H9 (cell line): ENCODE data around the gene CD3G. TPM values are rescaled to one million over a fixed set of nuclear protein-coding genes. Genes with fewer than 3 reads are reported as not detected.

Experiments used
- DNase-seq: peaks from one replicate; pipeline ENCODE4 v3.0.0-alpha.2; 2017
- H2AFZ ChIP-seq: one replicate; pipeline ENCODE4 v1.6.1; 2013; ENCODE audit warnings: mild to moderate bottlenecking, low read length, control low read depth, moderate library complexity
- H2AK5ac ChIP-seq: 2 replicates; pipeline ENCODE4 v1.6.1; 2013; ENCODE audit warnings: low read length, control low read depth, mixed read lengths; ENCODE audit not compliant: insufficient read length
- H2BK120ac ChIP-seq: one replicate; pipeline ENCODE4 v1.6.1; 2013; ENCODE audit warnings: low read depth, mild to moderate bottlenecking, low read length, control low read depth, inconsistent platforms; ENCODE audit not compliant: poor library complexity, severe bottlenecking
- H2BK12ac ChIP-seq: 2 replicates; pipeline ENCODE4 v1.6.1; 2013; ENCODE audit warnings: low read length, control low read depth, mixed read lengths, low read depth; ENCODE audit not compliant: insufficient read length
- H2BK15ac ChIP-seq: 2 replicates; pipeline ENCODE4 v1.6.1; 2013; ENCODE audit warnings: low read depth, low read length, control low read depth
- H2BK20ac ChIP-seq: one replicate; pipeline ENCODE4 v1.6.1; 2013; ENCODE audit warnings: low read depth, mild to moderate bottlenecking, low read length, control low read depth, inconsistent platforms; ENCODE audit not compliant: poor library complexity, severe bottlenecking
- H2BK5ac ChIP-seq: 2 replicates; pipeline ENCODE4 v1.6.1; 2013; ENCODE audit warnings: low read length, control low read depth, mixed read lengths; ENCODE audit not compliant: insufficient read length
- H3K14ac ChIP-seq: 2 replicates; pipeline ENCODE4 v1.6.1; 2013; ENCODE audit warnings: low read length, control low read depth; ENCODE audit not compliant: insufficient read depth
- H3K18ac ChIP-seq: 2 replicates; pipeline ENCODE4 v1.6.1; 2013; ENCODE audit warnings: low read depth, mild to moderate bottlenecking, mixed read lengths, low read length, control low read depth; ENCODE audit not compliant: insufficient read length
- H3K23ac ChIP-seq: 2 replicates; pipeline ENCODE4 v1.6.1; 2013; ENCODE audit warnings: low read length, control low read depth, mixed read lengths, low read depth; ENCODE audit not compliant: insufficient read length
- H3K23me2 ChIP-seq: 2 replicates; pipeline ENCODE4 v1.6.1; 2013; ENCODE audit warnings: low read depth, mild to moderate bottlenecking, mixed read lengths, low read length, control low read depth; ENCODE audit not compliant: insufficient read length, poor library complexity, severe bottlenecking
- H3K27ac ChIP-seq: 2 replicates; pipeline ENCODE4 v1.5.1; 2013; ENCODE audit warnings: low read length, control low read depth, mixed read lengths, low read depth; ENCODE audit not compliant: insufficient read length
- H3K27me3 ChIP-seq: 2 replicates; pipeline ENCODE4 v1.6.1; 2013; ENCODE audit warnings: low read length, control low read depth, inconsistent platforms; ENCODE audit not compliant: insufficient read depth
- H3K4ac ChIP-seq: 2 replicates; pipeline ENCODE4 v1.6.1; 2013; ENCODE audit warnings: low read depth, mild to moderate bottlenecking, control low read depth, inconsistent platforms, low read length, moderate library complexity
- H3K4me1 ChIP-seq: 2 replicates; pipeline ENCODE4 v1.6.1; 2013; ENCODE audit warnings: low read length, control low read depth, inconsistent platforms; ENCODE audit not compliant: insufficient read depth
- H3K4me2 ChIP-seq: 2 replicates; pipeline ENCODE4 v1.6.1; 2013; ENCODE audit warnings: low read length, control low read depth, mixed read lengths; ENCODE audit not compliant: insufficient read length, insufficient read depth
- H3K56ac ChIP-seq: 2 replicates; pipeline ENCODE4 v1.6.1; 2013; ENCODE audit warnings: low read depth, mild to moderate bottlenecking, mixed read lengths, low read length, control low read depth; ENCODE audit not compliant: insufficient read length
- H3K79me1 ChIP-seq: 2 replicates; pipeline ENCODE4 v1.6.1; 2013; ENCODE audit warnings: low read depth, mild to moderate bottlenecking, moderate library complexity, low read length, control low read depth, inconsistent platforms; ENCODE audit not compliant: insufficient read depth, poor library complexity, severe bottlenecking
- H3K79me2 ChIP-seq: 2 replicates; pipeline ENCODE4 v1.6.1; 2013; ENCODE audit warnings: low read length, control low read depth, inconsistent platforms; ENCODE audit not compliant: insufficient read depth
- H3K9ac ChIP-seq: 2 replicates; pipeline ENCODE4 v1.6.1; 2013; ENCODE audit warnings: low read length, control low read depth, mixed read lengths; ENCODE audit not compliant: insufficient read length; ENCODE audit errors: extremely low read depth
- H3K9me3 ChIP-seq: one replicate; pipeline ENCODE4 v1.6.1; 2013; ENCODE audit warnings: low read depth, low read length, inconsistent platforms; ENCODE audit not compliant: control insufficient read depth
- H3T11ph ChIP-seq: one replicate; pipeline ENCODE4 v1.6.1; 2013; ENCODE audit warnings: mild to moderate bottlenecking, low read length, control low read depth, inconsistent platforms
- H4K20me1 ChIP-seq: one replicate; pipeline ENCODE4 v1.6.1; 2013; ENCODE audit not compliant: control insufficient read depth, insufficient read length, insufficient read depth
- H4K5ac ChIP-seq: 2 replicates; pipeline ENCODE4 v1.6.1; 2013; ENCODE audit warnings: low read depth, mild to moderate bottlenecking, mixed read lengths, low read length, control low read depth; ENCODE audit not compliant: insufficient read length
- H4K8ac ChIP-seq: replicated peaks from 2 replicates; pipeline ENCODE4 v1.6.1; 2013; ENCODE audit warnings: low read length, control low read depth, mixed read lengths, low read depth; ENCODE audit not compliant: insufficient read length
- H4K91ac ChIP-seq: 2 replicates; pipeline ENCODE4 v1.6.1; 2013; ENCODE audit warnings: low read depth, mild to moderate bottlenecking, moderate library complexity, mixed read lengths, low read length, control low read depth; ENCODE audit not compliant: insufficient read length
- H3K27ac Mint-ChIP-seq, 3 experiments: 2 replicates in 2 of 3; 3 replicates in 1 of 3; pipeline ENCODE4 v1.8.0; 2020 to 2021; ENCODE audit warnings: mixed read lengths in 3 of 3, mild to moderate bottlenecking in 1 of 3, moderate library complexity in 1 of 3
- H3K27me3 Mint-ChIP-seq: 2 replicates; pipeline ENCODE4 v1.8.0; 2021; ENCODE audit warnings: low read depth, mild to moderate bottlenecking, moderate library complexity, mixed read lengths
- H3K36me3 Mint-ChIP-seq, 3 experiments: 2 replicates in 2 of 3; 3 replicates in 1 of 3; pipeline ENCODE4 v1.8.0; 2020 to 2021; ENCODE audit warnings: low read depth in 3 of 3, mixed read lengths in 3 of 3; ENCODE audit not compliant: insufficient read depth in 1 of 3
- H3K4me1 Mint-ChIP-seq, 2 experiments: 2 replicates each; pipeline ENCODE4 v1.8.0; 2020; ENCODE audit warnings: mixed read lengths in 2 of 2
- H3K4me3 Mint-ChIP-seq, 2 experiments: 2 replicates in 1 of 2; 3 replicates in 1 of 2; pipeline ENCODE4 v1.8.0; 2020 to 2021; ENCODE audit warnings: mild to moderate bottlenecking in 2 of 2, mixed read lengths in 2 of 2, moderate library complexity in 1 of 2
- H3K9me3 Mint-ChIP-seq, 2 experiments: 2 replicates in 1 of 2; 3 replicates in 1 of 2; pipeline ENCODE4 v1.8.0; 2020; ENCODE audit warnings: mild to moderate bottlenecking in 2 of 2, mixed read lengths in 2 of 2, moderate library complexity in 1 of 2
- WGBS: extraction: QIAGEN DNeasy Blood & Tissue Kit; methylation state at CpG from one replicate; pipeline ENCODE4 v1.1.7; 2013; ENCODE audit warnings: missing lambda C conversion rate, low lambda C conversion rate, mixed read lengths; ENCODE audit not compliant: insufficient read length; ENCODE audit errors: extremely low coverage; 5-methylcytosine and 5-hydroxymethylcytosine counted together
- total RNA-seq: library from RNA; stranded (reverse); gene quantifications from 2 replicates; pipeline ENCODE4 v1.2.1, GENCODE V29; 2021
- TF ChIP-seq, protein P1 (sequence below): fragments of 200-600 bp; sonication (generic); conservative IDR thresholded peaks from 3 replicates; pipeline ENCODE4 v1.8.0; 2021; ENCODE audit warnings: antibody characterized with exemption, mild to moderate bottlenecking

CD3G gene
- total RNA-seq, 1 experiment from 2014 or later: not detected

DNA sequence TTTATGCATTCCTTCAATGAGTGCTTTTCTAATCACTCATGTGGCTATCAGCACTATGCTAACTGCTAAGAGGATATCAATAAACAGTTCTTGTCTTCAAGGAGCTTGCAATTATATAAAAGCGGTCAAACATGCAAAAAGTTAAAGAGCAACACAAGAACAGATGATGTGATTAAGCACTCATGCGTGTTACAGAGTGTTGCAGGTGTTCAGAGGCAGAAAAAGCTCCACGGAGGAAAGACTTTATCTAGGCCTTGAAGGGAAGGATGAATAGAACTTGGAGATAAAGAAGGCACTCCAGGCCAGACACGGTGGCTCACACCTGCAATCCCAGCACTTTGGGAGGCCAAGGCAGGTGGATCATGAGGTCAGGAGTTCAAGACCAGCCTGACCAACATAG lies 26.0 kb upstream of the CD3G start:
- no peak overlapping the region for H4K5ac ChIP-seq
- H3T11ph ChIP-seq: no peak overlapping the region
- DNase-seq: no peak
- no peak overlapping the region for H2AK5ac ChIP-seq
- no CpG with 5 or more reads among the region's 4 CpGs for WGBS
- no peak overlapping the region for H3K4me2 ChIP-seq
- H3K4me1 ChIP-seq: peaks cover 7% of the 10 kb centered on the region; the same call in 1 of the 2 replicates
- Mint-ChIP-seq H3K4me1 (peaks cover 35 to 44% of the 10 kb centered on the region in 2 experiments), H3K27me3 (peaks cover 22% of the 10 kb centered on the region), H3K4me3 (no peak overlapping the region), H3K36me3 (peaks cover 0 to 3% (median 2%) of the 10 kb centered on the region in 3 experiments; a peak in 2 of 7 replicates), H3K9me3 (peaks cover 0 to 3% of the 10 kb centered on the region in 2 experiments; a peak in 2 of 5 replicates), H3K27ac (no peak overlapping the region)
- H3K9me3 ChIP-seq: no peaks in the 10 kb centered on the region
- H3K14ac ChIP-seq: no peak overlapping the region
- H2BK20ac ChIP-seq: no peak overlapping the region
- H3K79me1 ChIP-seq: no peaks in the 10 kb centered on the region
- H2AFZ ChIP-seq: no peak overlapping the region
- no peak overlapping the region for H4K91ac ChIP-seq
- no peaks in the 10 kb centered on the region for H3K79me2 ChIP-seq
- no peak overlapping the region for H3K23ac ChIP-seq
- peaks cover 9% of the 10 kb centered on the region for H3K23me2 ChIP-seq
- H3K9ac ChIP-seq: no peak overlapping the region
- H2BK120ac ChIP-seq: no peak overlapping the region
- no peak overlapping the region for H3K27ac ChIP-seq
- TF ChIP-seq, protein P1, sequence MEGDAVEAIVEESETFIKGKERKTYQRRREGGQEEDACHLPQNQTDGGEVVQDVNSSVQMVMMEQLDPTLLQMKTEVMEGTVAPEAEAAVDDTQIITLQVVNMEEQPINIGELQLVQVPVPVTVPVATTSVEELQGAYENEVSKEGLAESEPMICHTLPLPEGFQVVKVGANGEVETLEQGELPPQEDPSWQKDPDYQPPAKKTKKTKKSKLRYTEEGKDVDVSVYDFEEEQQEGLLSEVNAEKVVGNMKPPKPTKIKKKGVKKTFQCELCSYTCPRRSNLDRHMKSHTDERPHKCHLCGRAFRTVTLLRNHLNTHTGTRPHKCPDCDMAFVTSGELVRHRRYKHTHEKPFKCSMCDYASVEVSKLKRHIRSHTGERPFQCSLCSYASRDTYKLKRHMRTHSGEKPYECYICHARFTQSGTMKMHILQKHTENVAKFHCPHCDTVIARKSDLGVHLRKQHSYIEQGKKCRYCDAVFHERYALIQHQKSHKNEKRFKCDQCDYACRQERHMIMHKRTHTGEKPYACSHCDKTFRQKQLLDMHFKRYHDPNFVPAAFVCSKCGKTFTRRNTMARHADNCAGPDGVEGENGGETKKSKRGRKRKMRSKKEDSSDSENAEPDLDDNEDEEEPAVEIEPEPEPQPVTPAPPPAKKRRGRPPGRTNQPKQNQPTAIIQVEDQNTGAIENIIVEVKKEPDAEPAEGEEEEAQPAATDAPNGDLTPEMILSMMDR: no peak
- H3K18ac ChIP-seq: no peak overlapping the region
- no peak overlapping the region for H2BK12ac ChIP-seq
- H4K20me1 ChIP-seq: no peaks in the 10 kb centered on the region
- H2BK15ac ChIP-seq: no peak overlapping the region
- H3K4ac ChIP-seq: no peak overlapping the region
- no peak overlapping the region for H2BK5ac ChIP-seq
- no peak overlapping the region for H3K56ac ChIP-seq
- no peaks in the 10 kb centered on the region for H3K27me3 ChIP-seq
- H4K8ac ChIP-seq: no peak overlapping the region
